DND-41 (cell line): ENCODE measurements around the gene CDC42SE2.
"Not testable (repeated sequence)": the region's sequence is repeated elsewhere in the genome, so short reads cannot be mapped to it uniquely, and the experiment has no call there.

ENCODE experiments used
- CTCF ChIP-seq: IDR thresholded peaks from 2 replicates; pipeline ENCODE4 v1.5.1; 2012; ENCODE audit warnings: borderline replicate concordance, low read length, moderate library complexity, mild to moderate bottlenecking; ENCODE audit not compliant: poor library complexity, severe bottlenecking; ENCODE audit errors: extremely low read depth
- EZH2 ChIP-seq: IDR thresholded peaks from 3 replicates; pipeline ENCODE4 v1.6.1; 2012; ENCODE audit warnings: borderline replicate concordance, low read depth, mild to moderate bottlenecking, moderate library complexity, low read length, inconsistent platforms; ENCODE audit not compliant: severe bottlenecking

- TF ChIP-seq CTCF, EZH2: not testable (repeated sequence)
Measured at GRCh38 chr5:131337240-131338050, 73.6 kb downstream of the CDC42SE2 start.
